HEK293 (cell line): Measurements from ENCODE around the gene LSM11.

Experiments used
- CTCF ChIA-PET: fragments of 350-600 bp; formaldehyde crosslinking; extraction: SDS; loops from one replicate; lab custom pipeline; 2021; ENCODE audit warnings: antibody characterized with exemption; lab: Yijun Ruan, JAX
- POLR2A ChIA-PET: fragments of 300-600 bp; formaldehyde crosslinking; extraction: SDS; loops from one replicate; lab custom pipeline; 2020; ENCODE audit warnings: antibody characterized with exemption, inconsistent platforms; lab: Yijun Ruan, JAX
- H3K27ac ChIP-seq: fragments of 200-500 bp; sonication (Bioruptor generic); 2 replicates; pipeline ENCODE4 v1.5.1; 2014; ENCODE audit warnings: low read depth, low read length, control low read depth, inconsistent platforms; ENCODE audit errors: extremely low read depth
- H3K36me3 ChIP-seq, 2 experiments: fragments of 200-500 bp in 1 of 2; sonication (Bioruptor generic) in 1 of 2; 1 replicate in 1 of 2; 2 replicates in 1 of 2; pipeline ENCODE4 v1.5.1; 2014 to 2017; ENCODE audit warnings: inconsistent platforms in 2 of 2, low read length in 2 of 2; ENCODE audit not compliant: control insufficient read depth in 2 of 2, insufficient read depth in 1 of 2
- H3K4me1 ChIP-seq: fragments of 200-500 bp; sonication (Bioruptor generic); 2 replicates; pipeline ENCODE4 v1.5.1; 2014; ENCODE audit warnings: mild to moderate bottlenecking, low read length, inconsistent platforms; ENCODE audit not compliant: control insufficient read depth, insufficient read depth
- H3K4me3 ChIP-seq: 2 replicates; pipeline ENCODE4 v1.5.1; 2011; ENCODE audit warnings: low read depth, mild to moderate bottlenecking, control low read depth, low read length, moderate library complexity
- H3K9me3 ChIP-seq: fragments of 200-500 bp; sonication (Bioruptor generic); 2 replicates; pipeline ENCODE4 v1.5.1; 2014; ENCODE audit warnings: low read depth, low read length, inconsistent platforms; ENCODE audit not compliant: control insufficient read depth, insufficient read depth
- EGR2 ChIP-seq: fragments of 450-650 bp; formaldehyde crosslinking; IDR thresholded peaks from 2 replicates; pipeline ENCODE4 v1.5.1; 2016; ENCODE audit warnings: low read depth, missing biosample characterization, missing genetic modification characterization
- HOXA7 ChIP-seq: sonication (generic); formaldehyde crosslinking; IDR thresholded peaks from 2 replicates; pipeline ENCODE4 v1.8.1; 2022; ENCODE audit warnings: missing genetic modification reagents, borderline replicate concordance
- HOXD13 ChIP-seq: sonication (generic); formaldehyde crosslinking; IDR thresholded peaks from 2 replicates; pipeline ENCODE4 v1.8.0; 2022; ENCODE audit warnings: missing genetic modification reagents, borderline replicate concordance
- IKZF3 ChIP-seq: fragments of 450-650 bp; IDR thresholded peaks from 2 replicates; pipeline ENCODE4 v1.5.0; 2018; ENCODE audit warnings: missing biosample characterization, mild to moderate bottlenecking, missing genetic modification characterization, moderate library complexity
- KLF1 ChIP-seq: fragments of 450-650 bp; formaldehyde crosslinking; IDR thresholded peaks from 2 replicates; pipeline ENCODE4 v1.5.1; 2016; ENCODE audit warnings: missing biosample characterization, missing genetic modification characterization
- OSR2 ChIP-seq: fragments of 450-650 bp; formaldehyde crosslinking; IDR thresholded peaks from 2 replicates; pipeline ENCODE4 v1.5.1; 2016; ENCODE audit warnings: missing biosample characterization, missing genetic modification characterization
- SCRT1 ChIP-seq: fragments of 450-650 bp; formaldehyde crosslinking; IDR thresholded peaks from 2 replicates; pipeline ENCODE4 v1.5.1; 2016; ENCODE audit warnings: missing biosample characterization, missing genetic modification characterization, borderline replicate concordance
- SCRT2 ChIP-seq: fragments of 450-650 bp; formaldehyde crosslinking; IDR thresholded peaks from 2 replicates; pipeline ENCODE4 v1.5.1; 2016; ENCODE audit warnings: missing biosample characterization, missing genetic modification characterization
- ZBTB1 ChIP-seq: fragments of 450-650 bp; formaldehyde crosslinking; IDR thresholded peaks from 2 replicates; pipeline ENCODE4 v1.5.1; 2016; ENCODE audit warnings: missing biosample characterization, missing genetic modification characterization
- ZBTB21 ChIP-seq: fragments of 450-650 bp; formaldehyde crosslinking; IDR thresholded peaks from 2 replicates; pipeline ENCODE4 v1.5.1; 2017; ENCODE audit warnings: missing biosample characterization, missing genetic modification characterization
- ZFHX2 ChIP-seq: fragments of 450-650 bp; formaldehyde crosslinking; conservative IDR thresholded peaks from 2 replicates; pipeline ENCODE4 v1.5.1; 2016; ENCODE audit warnings: missing biosample characterization, missing genetic modification characterization
- ZFP41 ChIP-seq: fragments of 450-650 bp; formaldehyde crosslinking; IDR thresholded peaks from 2 replicates; pipeline ENCODE4 v1.5.1; 2016; ENCODE audit warnings: missing biosample characterization, missing genetic modification characterization, borderline replicate concordance
- ZNF174 ChIP-seq: fragments of 450-650 bp; formaldehyde crosslinking; IDR thresholded peaks from 2 replicates; pipeline ENCODE4 v1.5.0; 2017; ENCODE audit warnings: missing biosample characterization, mild to moderate bottlenecking, missing genetic modification characterization
- ZNF19 ChIP-seq: fragments of 450-650 bp; formaldehyde crosslinking; IDR thresholded peaks from 2 replicates; pipeline ENCODE4; 2016; ENCODE audit warnings: missing biosample characterization, missing genetic modification characterization, low read depth
- ZNF324 ChIP-seq: fragments of 450-650 bp; formaldehyde crosslinking; IDR thresholded peaks from 2 replicates; pipeline ENCODE4 v1.5.1; 2016; ENCODE audit warnings: missing biosample characterization, missing genetic modification characterization
- ZNF335 ChIP-seq: fragments of 450-650 bp; formaldehyde crosslinking; conservative IDR thresholded peaks from 2 replicates; pipeline ENCODE4 v1.5.1; 2016; ENCODE audit warnings: missing biosample characterization, missing genetic modification characterization
- ZNF366 ChIP-seq: fragments of 450-650 bp; formaldehyde crosslinking; conservative IDR thresholded peaks from 2 replicates; pipeline ENCODE4 v1.5.1; 2016; ENCODE audit warnings: missing biosample characterization, missing genetic modification characterization
- ZNF514 ChIP-seq: fragments of 450-650 bp; formaldehyde crosslinking; IDR thresholded peaks from 2 replicates; pipeline ENCODE4 v1.5.1; 2016; ENCODE audit warnings: missing biosample characterization, missing genetic modification characterization
- ZNF544 ChIP-seq: fragments of 450-650 bp; formaldehyde crosslinking; IDR thresholded peaks from 2 replicates; pipeline ENCODE4 v1.5.0; 2017; ENCODE audit warnings: missing biosample characterization, missing genetic modification characterization
- ZNF600 ChIP-seq: fragments of 450-650 bp; formaldehyde crosslinking; IDR thresholded peaks from 2 replicates; pipeline ENCODE4 v1.5.1; 2016; ENCODE audit warnings: missing biosample characterization, missing genetic modification characterization
- ZNF626 ChIP-seq: fragments of 450-650 bp; sonication (Bioruptor Pico); formaldehyde crosslinking; IDR thresholded peaks from 2 replicates; pipeline ENCODE4 v1.5.1; 2018; ENCODE audit warnings: missing biosample characterization, missing genetic modification characterization, inconsistent platforms
- ZNF747 ChIP-seq: fragments of 450-650 bp; formaldehyde crosslinking; IDR thresholded peaks from 2 replicates; pipeline ENCODE4 v1.5.1; 2016; ENCODE audit warnings: missing biosample characterization, missing genetic modification characterization
- ZNF776 ChIP-seq: fragments of 450-650 bp; formaldehyde crosslinking; IDR thresholded peaks from 2 replicates; pipeline ENCODE4 v1.5.0; 2017; ENCODE audit warnings: missing biosample characterization, missing genetic modification characterization, borderline replicate concordance
- ZNF843 ChIP-seq: fragments of 450-650 bp; formaldehyde crosslinking; IDR thresholded peaks from 2 replicates; pipeline ENCODE4 v1.5.1; 2016; ENCODE audit warnings: missing biosample characterization, missing genetic modification characterization
- ZSCAN30 ChIP-seq: fragments of 450-650 bp; IDR thresholded peaks from 2 replicates; pipeline ENCODE4 v1.5.1; 2018; ENCODE audit warnings: missing biosample characterization, mild to moderate bottlenecking, missing genetic modification characterization, moderate library complexity
- TF ChIP-seq, protein P1 (sequence below): fragments of 450-650 bp; formaldehyde crosslinking; IDR thresholded peaks from 2 replicates; pipeline ENCODE4 v1.5.1; 2016; ENCODE audit warnings: missing biosample characterization, missing genetic modification characterization
- TF ChIP-seq, protein P2 (sequence below): fragments of 450-650 bp; formaldehyde crosslinking; IDR thresholded peaks from 2 replicates; pipeline ENCODE4; 2016; ENCODE audit warnings: missing biosample characterization, missing genetic modification characterization
- TF ChIP-seq, protein P3 (sequence below): fragments of 450-650 bp; formaldehyde crosslinking; IDR thresholded peaks from 2 replicates; pipeline ENCODE4 v1.5.1; 2016; ENCODE audit warnings: missing biosample characterization, missing genetic modification characterization
- TF ChIP-seq, protein P4 (sequence below): fragments of 450-650 bp; formaldehyde crosslinking; IDR thresholded peaks from 2 replicates; pipeline ENCODE4 v1.5.1; 2017; ENCODE audit warnings: missing biosample characterization, missing genetic modification characterization
- TF ChIP-seq, protein P5 (sequence below): fragments of 450-650 bp; IDR thresholded peaks from 2 replicates; pipeline ENCODE4 v1.5.1; 2018; ENCODE audit warnings: missing biosample characterization, mild to moderate bottlenecking, missing genetic modification characterization

LSM11 gene

DNA sequence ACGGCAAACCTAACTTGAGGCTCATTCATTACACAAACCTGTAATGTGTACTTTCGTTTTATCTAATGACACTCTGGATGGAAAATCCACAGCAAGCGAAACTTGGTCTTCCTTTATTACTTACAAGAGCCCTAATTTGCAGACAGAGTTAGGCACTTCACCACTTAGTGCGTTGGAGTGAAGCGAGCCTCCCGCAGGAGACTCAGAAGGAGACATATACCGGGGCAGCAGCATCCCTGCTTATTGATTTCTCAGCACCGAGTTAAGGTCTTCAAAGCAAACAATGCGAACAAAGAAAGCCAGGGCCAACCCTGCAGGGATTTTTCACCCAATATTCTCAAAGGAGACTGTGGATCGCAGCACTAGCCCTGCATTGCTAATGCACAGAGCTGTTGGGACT is 28.6 kb downstream of the LSM11 start (continued):
- TF ChIP-seq, protein P1, sequence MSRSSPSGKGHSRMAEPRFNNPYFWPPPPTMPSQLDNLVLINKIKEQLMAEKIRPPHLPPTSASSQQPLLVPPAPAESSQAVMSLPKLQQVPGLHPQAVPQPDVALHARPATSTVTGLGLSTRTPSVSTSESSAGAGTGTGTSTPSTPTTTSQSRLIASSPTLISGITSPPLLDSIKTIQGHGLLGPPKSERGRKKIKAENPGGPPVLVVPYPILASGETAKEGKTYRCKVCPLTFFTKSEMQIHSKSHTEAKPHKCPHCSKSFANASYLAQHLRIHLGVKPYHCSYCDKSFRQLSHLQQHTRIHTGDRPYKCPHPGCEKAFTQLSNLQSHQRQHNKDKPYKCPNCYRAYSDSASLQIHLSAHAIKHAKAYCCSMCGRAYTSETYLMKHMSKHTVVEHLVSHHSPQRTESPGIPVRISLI, result no peak
- TF ChIP-seq ZNF514 (tag by site-specific recombination), result no peak

DNA sequence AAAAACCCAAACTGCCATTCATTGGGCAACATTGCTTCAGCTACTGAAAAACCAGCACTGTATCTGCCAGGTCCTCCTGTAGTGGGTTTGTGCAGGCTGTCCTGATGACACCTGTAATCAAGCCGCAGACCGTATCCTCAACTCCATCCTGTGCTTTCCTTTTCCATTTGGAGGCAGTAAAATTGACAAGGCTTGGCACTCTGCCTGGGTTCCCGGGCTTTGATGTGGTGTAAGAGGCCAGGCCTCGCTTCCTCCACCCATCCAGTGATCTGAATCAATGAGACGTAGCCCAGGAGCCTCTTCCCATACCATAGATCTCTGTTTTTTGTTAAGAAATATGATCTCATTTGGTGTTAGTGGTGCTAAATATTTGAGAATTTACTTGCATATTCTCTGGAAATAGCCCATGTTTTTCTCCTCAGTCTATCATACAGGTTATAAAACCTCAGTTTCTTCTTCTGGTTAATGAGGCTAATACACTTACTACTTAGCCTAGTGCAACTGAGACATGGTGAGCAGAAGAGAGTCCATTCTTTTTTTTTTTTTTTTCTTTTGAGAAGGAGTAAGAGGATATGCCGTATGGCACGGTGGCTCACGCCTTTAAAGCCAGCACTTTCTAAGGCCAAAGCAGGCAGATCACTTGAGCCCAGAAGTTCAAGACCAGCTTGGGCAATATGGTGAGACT is 34.8 kb downstream of the LSM11 start:
- ChIA-PET POLR2A (interaction anchor here (0.7 kb wide), 1 partner anchor 1329 kb away, joined by 3 read pairs; no protein-coding TSS in a partner anchor), CTCF (interaction anchor here (1.5 to 2.0 kb wide), 2 partner anchors 16 to 35 kb away, joined by 6 to 10 read pairs; partner anchors contain the start of gene LSM11)
- no peak overlapping the region for H3K4me3 ChIP-seq
- H3K9me3 ChIP-seq, result no peaks in the 10 kb centered on the region
- no peaks in the 10 kb centered on the region; a peak in 1 of 3 replicates for H3K36me3 ChIP-seq
- H3K4me1 ChIP-seq, result peaks cover 10% of the 10 kb centered on the region; the same call in 1 of the 2 replicates
- H3K27ac ChIP-seq, result no peak overlapping the region
- TF ChIP-seq ZFHX2 (tag by site-specific recombination) (no peak), ZNF174 (tag by site-specific recombination) (no peak), ZBTB21 (no peak), EGR2 (tag by site-specific recombination) (no peak), HOXD13 (CRISPR knock-in tag) (0 out of 2 replicates have a peak, but pooled peaks have one; percentile 22), ZNF324 (tag by site-specific recombination) (no peak), SCRT2 (tag by site-specific recombination) (peak; percentile 82), ZBTB1 (tag by site-specific recombination) (no peak), OSR2 (tag by site-specific recombination) (peak; percentile 72; the same call in 1 of the 2 replicates), ZNF544 (no peak), ZNF843 (tag by site-specific recombination) (0 out of 2 replicates have a peak, but pooled peaks have one; percentile 30), ZNF747 (tag by site-specific recombination) (no peak), ZNF366 (tag by site-specific recombination) (peak; percentile 54; the same call in 1 of the 2 replicates), KLF1 (tag by site-specific recombination) (no peak), HOXA7 (CRISPR knock-in tag) (no peak), ZNF335 (tag by site-specific recombination) (peak; percentile 61; the same call in 1 of the 2 replicates), ZNF776 (no peak), ZNF600 (tag by site-specific recombination) (peak; percentile 51; the same call in 1 of the 2 replicates), IKZF3 (tag by site-specific recombination) (no peak), ZFP41 (tag by site-specific recombination) (no peak), SCRT1 (tag by site-specific recombination) (peak; percentile 91), ZSCAN30 (tag by site-specific recombination) (0 out of 2 replicates have a peak, but pooled peaks have one; percentile 15), ZNF19 (tag by site-specific recombination) (no peak), ZNF626 (tag by site-specific recombination) (no peak)
- TF ChIP-seq, protein P2, sequence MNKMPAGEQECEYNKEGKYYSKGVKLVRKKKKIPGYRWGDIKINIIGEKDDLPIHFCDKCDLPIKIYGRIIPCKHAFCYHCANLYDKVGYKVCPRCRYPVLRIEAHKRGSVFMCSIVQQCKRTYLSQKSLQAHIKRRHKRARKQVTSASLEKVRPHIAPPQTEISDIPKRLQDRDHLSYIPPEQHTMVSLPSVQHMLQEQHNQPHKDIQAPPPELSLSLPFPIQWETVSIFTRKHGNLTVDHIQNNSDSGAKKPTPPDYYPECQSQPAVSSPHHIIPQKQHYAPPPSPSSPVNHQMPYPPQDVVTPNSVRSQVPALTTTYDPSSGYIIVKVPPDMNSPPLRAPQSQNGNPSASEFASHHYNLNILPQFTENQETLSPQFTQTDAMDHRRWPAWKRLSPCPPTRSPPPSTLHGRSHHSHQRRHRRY (tag by site-specific recombination), result no peak
- TF ChIP-seq, protein P3, sequence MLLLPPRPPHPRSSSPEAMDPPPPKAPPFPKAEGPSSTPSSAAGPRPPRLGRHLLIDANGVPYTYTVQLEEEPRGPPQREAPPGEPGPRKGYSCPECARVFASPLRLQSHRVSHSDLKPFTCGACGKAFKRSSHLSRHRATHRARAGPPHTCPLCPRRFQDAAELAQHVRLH, result 0 out of 2 replicates have a peak, but pooled peaks have one; percentile 20
- TF ChIP-seq, protein P4, sequence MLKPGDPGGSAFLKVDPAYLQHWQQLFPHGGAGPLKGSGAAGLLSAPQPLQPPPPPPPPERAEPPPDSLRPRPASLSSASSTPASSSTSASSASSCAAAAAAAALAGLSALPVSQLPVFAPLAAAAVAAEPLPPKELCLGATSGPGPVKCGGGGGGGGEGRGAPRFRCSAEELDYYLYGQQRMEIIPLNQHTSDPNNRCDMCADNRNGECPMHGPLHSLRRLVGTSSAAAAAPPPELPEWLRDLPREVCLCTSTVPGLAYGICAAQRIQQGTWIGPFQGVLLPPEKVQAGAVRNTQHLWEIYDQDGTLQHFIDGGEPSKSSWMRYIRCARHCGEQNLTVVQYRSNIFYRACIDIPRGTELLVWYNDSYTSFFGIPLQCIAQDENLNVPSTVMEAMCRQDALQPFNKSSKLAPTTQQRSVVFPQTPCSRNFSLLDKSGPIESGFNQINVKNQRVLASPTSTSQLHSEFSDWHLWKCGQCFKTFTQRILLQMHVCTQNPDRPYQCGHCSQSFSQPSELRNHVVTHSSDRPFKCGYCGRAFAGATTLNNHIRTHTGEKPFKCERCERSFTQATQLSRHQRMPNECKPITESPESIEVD (tag by site-specific recombination), result 0 out of 2 replicates have a peak, but pooled peaks have one; percentile 46
- TF ChIP-seq, protein P5, sequence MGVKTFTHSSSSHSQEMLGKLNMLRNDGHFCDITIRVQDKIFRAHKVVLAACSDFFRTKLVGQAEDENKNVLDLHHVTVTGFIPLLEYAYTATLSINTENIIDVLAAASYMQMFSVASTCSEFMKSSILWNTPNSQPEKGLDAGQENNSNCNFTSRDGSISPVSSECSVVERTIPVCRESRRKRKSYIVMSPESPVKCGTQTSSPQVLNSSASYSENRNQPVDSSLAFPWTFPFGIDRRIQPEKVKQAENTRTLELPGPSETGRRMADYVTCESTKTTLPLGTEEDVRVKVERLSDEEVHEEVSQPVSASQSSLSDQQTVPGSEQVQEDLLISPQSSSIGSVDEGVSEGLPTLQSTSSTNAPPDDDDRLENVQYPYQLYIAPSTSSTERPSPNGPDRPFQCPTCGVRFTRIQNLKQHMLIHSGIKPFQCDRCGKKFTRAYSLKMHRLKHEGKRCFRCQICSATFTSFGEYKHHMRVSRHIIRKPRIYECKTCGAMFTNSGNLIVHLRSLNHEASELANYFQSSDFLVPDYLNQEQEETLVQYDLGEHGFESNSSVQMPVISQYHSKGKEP, result peak; percentile 26; the same call in 1 of the 2 replicates
